Measurements from ENCODE around the gene PON2.

- TF ChIP-seq CTCF (conservative IDR thresholded peaks at IDR 0.05; ENCODE audit: low read depth in 2 of 2) (no peak), REST (IDR thresholded peaks at IDR 0.05; ENCODE audit: unreplicated experiment) (no peak), POLR2AphosphoS5 (IDR thresholded peaks at IDR 0.05; ENCODE audit: low read depth) (no peak), EZH2 (IDR thresholded peaks at IDR 0.05; ENCODE audit: low read depth, unreplicated experiment) (no peak), JUNB (IDR thresholded peaks at IDR 0.05; ENCODE audit: unreplicated experiment) (no peak)
These were observed 43.1 kb downstream of the PON2 start for GRCh38 chr7:95391761-95392160.
